ENCODE measurements around the gene REPIN1. TPM values are rescaled to one million over a fixed set of nuclear protein-coding genes. Genes with fewer than 3 reads are reported as not detected.

The REPIN1 gene
- total and polyA plus RNA-seq, 9 of the 15 experiments (the other 6 are each of a cell fraction or from before 2014, with no cell fraction given): 8.1 to 283 (median 94.3) TPM

GRCh38 chr7:150409300-150410030 is 40.8 kb downstream of the REPIN1 start:
- POLR2A ChIA-PET: interaction anchor here (0.8 to 1.1 kb wide), 5 partner anchors 9 to 57 kb away, joined by 3 to 5 read pairs (median 4); partner anchors contain the start of gene REPIN1
- 63% methylated on average over 10 of the region's 10 CpGs for WGBS (ENCODE audit: insufficient coverage, low coverage, missing lambda C conversion rate)
- no peak overlapping the region for H3K4me2 ChIP-seq (ENCODE audit: insufficient read depth, low read length)
- BruUV-seq (replicated peaks): no TSS peak
- H2AFZ ChIP-seq (ENCODE audit: low read depth, low read length): no peak overlapping the region
- no peak overlapping the region for H3K4me3 ChIP-seq
- H4K20me1 ChIP-seq (replicated peaks; ENCODE audit: control insufficient read depth, insufficient read depth, low read length): no peaks in the 10 kb centered on the region
- no peaks in the 10 kb centered on the region for H3K27me3 ChIP-seq (ENCODE audit: control insufficient read depth in 2 of 2, insufficient read depth in 2 of 2, low read length in 2 of 2)
- no peaks in the 10 kb centered on the region for H3K9me3 ChIP-seq (replicated peaks; ENCODE audit: control insufficient read depth, insufficient read depth, low read depth, low read length)
- no peak overlapping the region for H3K27ac ChIP-seq (ENCODE audit: extremely low read depth, low read depth, low read length)
- intact Hi-C loops (cut with micrococcal nuclease): no loop called here
- H3K9me1 ChIP-seq (ENCODE audit: control insufficient read depth, insufficient read depth, low read length): no peaks in the 10 kb centered on the region
- CTCF ChIA-PET (ENCODE audit: low intra/inter-chr PET ratio): no interaction called here
- peaks cover 15% of the 10 kb centered on the region; the same call in 2 of the 3 replicates for H3K79me2 ChIP-seq (ENCODE audit: control insufficient read depth, insufficient read depth, low read length)
- H3K9ac ChIP-seq (ENCODE audit: insufficient read depth in 1 of 2, low read depth in 2 of 2, low read length in 2 of 2): peak overlapping the region in 1 of 2 experiments; percentile 6; a peak in 1 of 4 replicates
- FAIRE-seq: no peak
- no peak for ATAC-seq
- peaks cover 13% of the 10 kb centered on the region; the same call in 1 of the 3 replicates for H3K36me3 ChIP-seq (ENCODE audit: control insufficient read depth, insufficient read depth, low read length)
- peak in 1 of 4 experiments; percentile 15 for DNase-seq (ENCODE audit: extremely low read depth in 1 of 4, low spot score in 3 of 4)
- H3K4me1 ChIP-seq (replicated peaks in 1 of 2; ENCODE audit: control insufficient read depth in 2 of 2, insufficient read depth in 2 of 2, low read length in 2 of 2): peaks cover 19 to 49% of the 10 kb centered on the region in 2 experiments
- in situ Hi-C loops (cut with MboI): no loop called here
- no peak for TF ChIP-seq ZNF444 (CRISPR knock-in tag; IDR thresholded peaks at IDR 0.05)
- no peak for TF ChIP-seq PCBP2 (IDR thresholded peaks at IDR 0.05; ENCODE audit: low read depth, low read length, poor library complexity, severe bottlenecking)
- TF ChIP-seq PREB (CRISPR knock-in tag; IDR thresholded peaks at IDR 0.05): no peak
- no peak for TF ChIP-seq POLR3A (IDR thresholded peaks at IDR 0.05; ENCODE audit: borderline replicate concordance, extremely low read depth, insufficient read depth, insufficient read length)
- TF ChIP-seq PYGO2 (tag; IDR thresholded peaks at IDR 0.05): no peak
- no peak for TF ChIP-seq ZNF551 (CRISPR knock-in tag; IDR thresholded peaks at IDR 0.05)
- TF ChIP-seq CREB3 (tag; conservative IDR thresholded peaks at IDR 0.05; ENCODE audit: low read depth): no peak
- TF ChIP-seq ATF3 (IDR thresholded peaks at IDR 0.05): no peak
- TF ChIP-seq ATF3 (CRISPR knock-in tag; conservative IDR thresholded peaks at IDR 0.05): no peak
- TF ChIP-seq RNF2 (IDR thresholded peaks at IDR 0.05): no peak
- no peak for TF ChIP-seq ZNF592 (IDR thresholded peaks at IDR 0.05)
- TF ChIP-seq, protein P1, sequence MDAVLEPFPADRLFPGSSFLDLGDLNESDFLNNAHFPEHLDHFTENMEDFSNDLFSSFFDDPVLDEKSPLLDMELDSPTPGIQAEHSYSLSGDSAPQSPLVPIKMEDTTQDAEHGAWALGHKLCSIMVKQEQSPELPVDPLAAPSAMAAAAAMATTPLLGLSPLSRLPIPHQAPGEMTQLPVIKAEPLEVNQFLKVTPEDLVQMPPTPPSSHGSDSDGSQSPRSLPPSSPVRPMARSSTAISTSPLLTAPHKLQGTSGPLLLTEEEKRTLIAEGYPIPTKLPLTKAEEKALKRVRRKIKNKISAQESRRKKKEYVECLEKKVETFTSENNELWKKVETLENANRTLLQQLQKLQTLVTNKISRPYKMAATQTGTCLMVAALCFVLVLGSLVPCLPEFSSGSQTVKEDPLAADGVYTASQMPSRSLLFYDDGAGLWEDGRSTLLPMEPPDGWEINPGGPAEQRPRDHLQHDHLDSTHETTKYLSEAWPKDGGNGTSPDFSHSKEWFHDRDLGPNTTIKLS (IDR thresholded peaks at IDR 0.05; ENCODE audit: borderline replicate concordance, low read depth): no peak

Measured in K562 (cell line).